Activated naive CD8-positive, alpha-beta T cell treated with anti-CD3 and anti-CD28 coated beads, Interleukin-2, amount 50 U/mL, for 24 hours (primary cell): Measurements from ENCODE around the gene CPD.
"Not testable (repeated sequence)": the region's sequence is repeated elsewhere in the genome, so short reads cannot be mapped to it uniquely, and the experiment has no call there.

Experiments used
- ATAC-seq: fragments of 150-1000 bp; cut with Tn5 transposase; one replicate; pipeline ENCODE4 v1.10.0; 2021
- DNase-seq: peaks from one replicate; pipeline ENCODE4 v3.0.0; 2021
- H3K27ac Mint-ChIP-seq: one replicate; pipeline ENCODE4 v1.8.0; 2021; ENCODE audit warnings: mild to moderate bottlenecking, mixed read lengths
- H3K27me3 Mint-ChIP-seq: one replicate; pipeline ENCODE4 v1.8.0; 2021; ENCODE audit warnings: mixed read lengths
- H3K36me3 Mint-ChIP-seq: one replicate; pipeline ENCODE4 v1.8.0; 2021; ENCODE audit warnings: low read depth, mixed read lengths
- H3K4me1 Mint-ChIP-seq: one replicate; pipeline ENCODE4 v1.8.0; 2021; ENCODE audit warnings: mixed read lengths
- H3K4me3 Mint-ChIP-seq: one replicate; pipeline ENCODE4 v1.8.0; 2021; ENCODE audit warnings: mild to moderate bottlenecking, moderate library complexity, mixed read lengths
- H3K9me3 Mint-ChIP-seq: one replicate; pipeline ENCODE4 v1.8.0; 2021; ENCODE audit warnings: mixed read lengths

The CPD gene

DNA sequence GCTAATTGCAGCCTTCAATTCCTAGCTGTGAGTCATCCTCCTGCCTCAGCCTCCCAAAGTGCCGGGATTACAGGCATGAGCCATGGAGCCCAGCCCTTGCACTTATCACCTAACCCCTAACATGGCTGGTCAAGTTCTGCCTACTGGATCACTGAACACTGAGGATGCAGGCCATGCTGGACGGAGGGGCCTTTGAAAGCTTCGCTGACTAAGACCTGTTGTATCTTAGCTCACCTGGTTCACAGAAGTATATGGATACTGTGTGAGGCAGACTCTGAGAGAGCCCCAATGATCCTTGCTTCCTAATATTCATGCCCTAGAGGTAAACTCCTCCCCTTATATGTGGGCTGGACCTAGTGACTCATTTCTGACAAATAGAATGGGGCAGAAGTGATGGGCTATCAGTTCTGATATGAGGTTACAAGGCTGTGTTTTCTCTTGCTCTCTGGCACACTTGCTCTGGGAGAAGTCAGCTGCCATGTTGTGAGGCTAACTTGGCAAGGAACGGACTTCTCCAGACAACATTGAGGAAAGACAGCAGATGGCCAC lies 33.1 kb upstream of the CPD start:
- H3K27me3 Mint-ChIP-seq = no peaks in the 10 kb centered on the region
- H3K9me3 Mint-ChIP-seq = no peaks in the 10 kb centered on the region
- H3K36me3 Mint-ChIP-seq = no peaks in the 10 kb centered on the region
- H3K4me3 Mint-ChIP-seq = no peak overlapping the region
- no peak for DNase-seq
- H3K27ac Mint-ChIP-seq = no peak overlapping the region
- H3K4me1 Mint-ChIP-seq = peaks cover 18% of the 10 kb centered on the region
- peak; percentile 96 for ATAC-seq

DNA sequence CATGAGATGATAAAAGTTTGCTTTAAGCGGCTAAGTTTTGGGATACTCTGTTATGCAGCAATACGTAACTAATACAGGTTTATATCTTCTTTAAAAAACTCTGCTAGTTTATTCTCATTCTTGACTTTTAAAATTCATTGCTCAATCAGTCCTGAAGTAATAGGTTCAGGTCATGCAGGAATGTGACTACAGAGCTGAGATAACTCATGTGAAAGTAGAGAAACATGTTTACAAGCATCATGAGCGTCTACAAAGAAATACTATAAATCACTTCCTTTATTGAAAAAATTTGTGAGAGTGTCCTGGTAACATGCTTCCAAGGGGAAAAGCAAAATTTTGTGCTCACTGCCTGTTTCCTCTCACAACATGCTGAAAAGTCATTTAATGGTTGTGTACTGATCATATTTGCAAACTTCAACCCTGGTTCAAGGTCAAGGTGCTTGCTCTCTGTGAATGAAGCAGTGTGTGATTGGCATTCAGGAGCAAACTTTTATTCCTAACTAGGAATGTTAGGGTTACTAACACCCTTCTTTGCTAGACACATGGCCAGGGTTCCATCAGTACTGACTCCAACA lies 32.4 kb upstream of the CPD start:
- Mint-ChIP-seq H3K4me1 (peaks cover 15% of the 10 kb centered on the region), H3K27ac (no peak overlapping the region), H3K27me3 (no peaks in the 10 kb centered on the region), H3K4me3 (no peak overlapping the region), H3K36me3 (no peaks in the 10 kb centered on the region), H3K9me3 (no peaks in the 10 kb centered on the region)
- ATAC-seq (no peak), DNase-seq (no peak)

GRCh38 chr17:30347488-30347887 lies 31.2 kb upstream of the CPD start:
- H3K27ac Mint-ChIP-seq = no peak overlapping the region

GRCh38 chr17:30349252-30349651 lies 29.5 kb upstream of the CPD start:
- Mint-ChIP-seq H3K36me3 (no peaks in the 10 kb centered on the region), H3K4me3 (no peak overlapping the region), H3K4me1 (peaks cover 23% of the 10 kb centered on the region), H3K27ac (no peak overlapping the region), H3K9me3 (no peaks in the 10 kb centered on the region), H3K27me3 (no peaks in the 10 kb centered on the region)
- ATAC-seq = no peak
- no peak for DNase-seq

More at GRCh38 chr17:30347488-30347887, 31.2 kb upstream of the CPD start:
- no peaks in the 10 kb centered on the region for H3K36me3 Mint-ChIP-seq
- no peak overlapping the region for H3K4me3 Mint-ChIP-seq
- DNase-seq (no peak), ATAC-seq (no peak)
- no peaks in the 10 kb centered on the region for H3K9me3 Mint-ChIP-seq
- no peaks in the 10 kb centered on the region for H3K27me3 Mint-ChIP-seq
- H3K4me1 Mint-ChIP-seq = peaks cover 22% of the 10 kb centered on the region

DNA sequence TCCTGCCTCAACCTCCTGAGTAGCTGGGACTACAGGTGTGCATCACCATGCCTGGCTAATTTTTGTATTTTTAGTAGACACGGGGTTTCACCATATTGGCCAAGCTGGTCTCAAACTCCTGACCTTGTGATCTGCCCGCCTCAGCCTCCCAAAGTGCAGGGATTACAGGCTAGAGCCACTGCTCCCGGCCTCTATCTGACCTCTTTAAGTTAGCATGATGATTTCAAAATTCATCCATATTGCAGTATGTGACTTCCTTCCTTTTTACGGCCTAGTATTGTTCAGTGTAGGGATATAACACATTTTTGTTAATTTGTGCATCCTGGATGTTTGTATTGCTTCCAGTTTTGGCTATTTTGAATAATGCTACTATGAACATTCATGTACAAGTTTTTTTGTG lies 27.5 kb upstream of the CPD start:
- ATAC-seq, H3K4me3 Mint-ChIP-seq, H3K27me3 Mint-ChIP-seq, H3K27ac Mint-ChIP-seq, H3K9me3 Mint-ChIP-seq, H3K36me3 Mint-ChIP-seq, DNase-seq: not testable (repeated sequence)
- peaks cover 28% of the 10 kb centered on the region for H3K4me1 Mint-ChIP-seq

DNA sequence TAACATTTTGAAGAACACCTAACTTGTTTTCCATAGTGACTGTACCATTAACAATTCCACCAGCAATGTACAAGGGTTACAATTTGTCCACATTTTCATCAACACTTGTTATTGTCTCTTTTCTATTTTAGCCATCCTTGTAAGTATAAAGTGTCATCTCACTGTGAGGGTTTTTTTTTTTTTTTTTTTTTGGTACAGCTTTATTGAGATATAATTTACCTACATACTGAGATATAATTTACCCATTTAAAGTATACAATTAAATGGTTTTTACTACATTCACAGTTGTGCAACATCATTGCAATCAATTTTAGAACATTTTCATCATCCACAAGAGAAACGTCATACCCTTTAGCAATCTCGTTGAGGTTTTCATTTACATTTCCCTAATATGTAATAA lies 27.0 kb upstream of the CPD start:
- Mint-ChIP-seq H3K9me3 (no peaks in the 10 kb centered on the region), H3K27ac (no peak overlapping the region), H3K27me3 (peaks cover 2% of the 10 kb centered on the region), H3K36me3 (no peaks in the 10 kb centered on the region), H3K4me1 (peaks cover 25% of the 10 kb centered on the region), H3K4me3 (no peak overlapping the region)
- ATAC-seq (no peak), DNase-seq (no peak)

GRCh38 chr17:30352240-30352814 lies 26.4 kb upstream of the CPD start:
- no peaks in the 10 kb centered on the region for H3K36me3 Mint-ChIP-seq
- ATAC-seq (peak; percentile 66), DNase-seq (no peak)
- H3K4me1 Mint-ChIP-seq = peaks cover 25% of the 10 kb centered on the region
- no peaks in the 10 kb centered on the region for H3K9me3 Mint-ChIP-seq
- H3K4me3 Mint-ChIP-seq = no peak overlapping the region
- peaks cover 2% of the 10 kb centered on the region for H3K27me3 Mint-ChIP-seq
- H3K27ac Mint-ChIP-seq = no peak overlapping the region

GRCh38 chr17:30354701-30355100 lies 24.0 kb upstream of the CPD start:
- ATAC-seq (peak; percentile 10), DNase-seq (no peak)
- H3K4me1 Mint-ChIP-seq = peaks cover 25% of the 10 kb centered on the region
- H3K27ac Mint-ChIP-seq = no peak overlapping the region
- H3K9me3 Mint-ChIP-seq = no peaks in the 10 kb centered on the region
- peaks cover 2% of the 10 kb centered on the region for H3K27me3 Mint-ChIP-seq
- H3K4me3 Mint-ChIP-seq = no peak overlapping the region
- H3K36me3 Mint-ChIP-seq = no peaks in the 10 kb centered on the region

DNA sequence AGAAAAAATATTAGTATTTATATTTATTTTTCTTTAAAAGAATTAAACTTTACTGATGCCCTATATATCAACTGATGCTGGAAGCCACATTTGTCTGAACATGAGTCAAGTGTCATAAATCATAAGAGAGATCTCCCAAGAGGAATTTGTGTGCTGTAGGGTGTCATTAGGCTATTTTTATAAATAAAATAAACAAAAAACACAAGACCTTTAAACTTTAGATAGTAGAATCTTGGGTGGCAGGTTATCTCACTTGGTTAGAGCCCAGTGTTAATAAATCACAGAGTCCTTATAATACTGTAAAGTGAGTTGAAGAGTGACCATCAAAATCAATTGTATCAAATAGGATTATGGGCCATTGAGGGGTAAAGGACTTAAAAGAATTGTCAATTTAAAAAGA lies 21.3 kb upstream of the CPD start:
- ATAC-seq (no peak), DNase-seq (no peak)
- peaks cover 7% of the 10 kb centered on the region for H3K36me3 Mint-ChIP-seq
- peaks cover 13% of the 10 kb centered on the region for H3K9me3 Mint-ChIP-seq
- H3K27me3 Mint-ChIP-seq = peaks cover 2% of the 10 kb centered on the region
- H3K4me1 Mint-ChIP-seq = peaks cover 19% of the 10 kb centered on the region
- H3K4me3 Mint-ChIP-seq = no peak overlapping the region
- no peak overlapping the region for H3K27ac Mint-ChIP-seq

DNA sequence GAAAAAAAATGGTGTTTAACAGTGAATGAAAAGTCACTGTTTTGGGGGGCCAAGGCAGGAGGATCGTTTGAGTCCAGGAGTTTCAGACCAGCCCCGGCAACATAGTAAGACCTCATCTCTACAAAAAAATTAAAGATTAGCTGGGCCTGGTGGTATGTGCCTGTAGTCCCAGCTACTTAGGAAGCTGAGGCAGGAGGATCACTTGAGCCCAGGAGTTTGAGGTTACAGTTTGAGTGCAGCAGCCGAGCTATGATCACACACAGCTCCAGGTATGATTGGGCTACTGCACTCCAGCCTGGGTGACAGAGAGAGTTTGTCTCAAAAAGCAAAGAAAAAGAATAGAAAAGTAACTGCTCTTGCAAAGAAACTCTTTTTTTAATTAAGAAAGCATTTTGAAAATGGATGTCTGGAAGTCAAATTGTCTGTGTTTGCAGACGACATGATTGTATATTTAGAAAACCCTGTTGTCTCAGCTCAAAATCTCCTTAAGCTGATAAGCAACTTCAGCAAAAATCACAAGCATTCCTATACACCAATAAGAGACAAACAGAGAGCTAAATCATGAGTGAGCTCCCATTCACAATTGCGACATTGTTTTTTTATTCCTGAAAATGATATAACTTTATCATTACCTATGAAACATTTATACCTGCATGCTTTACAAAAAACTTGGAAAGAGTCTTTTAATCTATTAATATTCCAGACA lies 20.5 kb upstream of the CPD start:
- DNase-seq (no peak), ATAC-seq (no peak)
- no peak overlapping the region for H3K27ac Mint-ChIP-seq

GRCh38 chr17:30360086-30360808 lies 18.5 kb upstream of the CPD start:
- ATAC-seq (no peak), DNase-seq (no peak)
- peaks cover 13% of the 10 kb centered on the region for H3K36me3 Mint-ChIP-seq
- peaks cover 32% of the 10 kb centered on the region for H3K4me1 Mint-ChIP-seq
- no peak overlapping the region for H3K27ac Mint-ChIP-seq
- H3K9me3 Mint-ChIP-seq = peaks cover 16% of the 10 kb centered on the region
- H3K27me3 Mint-ChIP-seq = peaks cover 6% of the 10 kb centered on the region
- H3K4me3 Mint-ChIP-seq = no peak overlapping the region

More for the DNA sequence above, 20.5 kb upstream of the CPD start:
- H3K27me3 Mint-ChIP-seq = peaks cover 2% of the 10 kb centered on the region
- no peak overlapping the region for H3K4me3 Mint-ChIP-seq
- peaks cover 25% of the 10 kb centered on the region for H3K4me1 Mint-ChIP-seq
- peaks cover 13% of the 10 kb centered on the region for H3K9me3 Mint-ChIP-seq
- H3K36me3 Mint-ChIP-seq = peaks cover 10% of the 10 kb centered on the region

GRCh38 chr17:30361766-30362279 lies 16.9 kb upstream of the CPD start:
- ATAC-seq = no peak
- peaks cover 16% of the 10 kb centered on the region for H3K9me3 Mint-ChIP-seq
- peaks cover 40% of the 10 kb centered on the region for H3K4me1 Mint-ChIP-seq
- peaks cover 3% of the 10 kb centered on the region for H3K27me3 Mint-ChIP-seq
- H3K27ac Mint-ChIP-seq = no peak overlapping the region
- no peak overlapping the region for H3K4me3 Mint-ChIP-seq
- no peak for DNase-seq
- peaks cover 16% of the 10 kb centered on the region for H3K36me3 Mint-ChIP-seq

- H3K9me3 Mint-ChIP-seq = peaks cover 16% of the 10 kb centered on the region
- H3K27me3 Mint-ChIP-seq = peaks cover 3% of the 10 kb centered on the region
- peak overlapping the region; percentile 95 for H3K27ac Mint-ChIP-seq
- H3K4me1 Mint-ChIP-seq = peaks cover 51% of the 10 kb centered on the region
- DNase-seq (peak; percentile 79), ATAC-seq (peak; percentile 97)
- peaks cover 16% of the 10 kb centered on the region for H3K36me3 Mint-ChIP-seq
- H3K4me3 Mint-ChIP-seq = peak overlapping the region; percentile 66
Observed at GRCh38 chr17:30363715-30364202, 15.0 kb upstream of the CPD start.

GRCh38 chr17:30366536-30366935 lies 12.2 kb upstream of the CPD start:
- no peak for DNase-seq
- peaks cover 12% of the 10 kb centered on the region for H3K36me3 Mint-ChIP-seq
- peaks cover 6% of the 10 kb centered on the region for H3K9me3 Mint-ChIP-seq
- peaks cover 73% of the 10 kb centered on the region for H3K4me1 Mint-ChIP-seq
- no peak overlapping the region for H3K27ac Mint-ChIP-seq
- ATAC-seq = no peak
- H3K27me3 Mint-ChIP-seq = peaks cover 3% of the 10 kb centered on the region
- H3K4me3 Mint-ChIP-seq = no peak overlapping the region
